ENCODE results near the gene TAF4B.
"Not testable (repeated sequence)": the region's sequence is repeated elsewhere in the genome, so short reads cannot be mapped to it uniquely, and the experiment has no call there.

DNA sequence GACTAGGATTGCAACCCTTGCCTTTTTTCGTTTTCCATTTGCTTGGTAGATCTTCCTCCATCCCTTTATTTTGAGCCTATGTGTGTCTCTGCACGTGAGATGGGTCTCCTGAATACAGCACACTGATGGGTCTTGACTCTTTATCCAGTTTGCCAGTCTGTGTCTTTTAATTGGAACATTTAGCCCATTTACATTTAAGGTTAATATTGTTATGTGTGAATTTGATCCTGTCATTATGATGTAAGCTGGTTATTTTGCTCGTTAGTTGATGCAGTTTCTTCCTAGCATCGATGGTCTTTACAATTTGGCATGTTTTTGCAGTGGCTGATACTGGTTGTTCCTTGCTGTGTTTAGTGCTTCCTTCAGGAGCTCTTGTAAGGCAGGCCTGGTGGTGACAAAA lies 16.1 kb downstream of the TAF4B start:
- TF ChIP-seq, protein P1, sequence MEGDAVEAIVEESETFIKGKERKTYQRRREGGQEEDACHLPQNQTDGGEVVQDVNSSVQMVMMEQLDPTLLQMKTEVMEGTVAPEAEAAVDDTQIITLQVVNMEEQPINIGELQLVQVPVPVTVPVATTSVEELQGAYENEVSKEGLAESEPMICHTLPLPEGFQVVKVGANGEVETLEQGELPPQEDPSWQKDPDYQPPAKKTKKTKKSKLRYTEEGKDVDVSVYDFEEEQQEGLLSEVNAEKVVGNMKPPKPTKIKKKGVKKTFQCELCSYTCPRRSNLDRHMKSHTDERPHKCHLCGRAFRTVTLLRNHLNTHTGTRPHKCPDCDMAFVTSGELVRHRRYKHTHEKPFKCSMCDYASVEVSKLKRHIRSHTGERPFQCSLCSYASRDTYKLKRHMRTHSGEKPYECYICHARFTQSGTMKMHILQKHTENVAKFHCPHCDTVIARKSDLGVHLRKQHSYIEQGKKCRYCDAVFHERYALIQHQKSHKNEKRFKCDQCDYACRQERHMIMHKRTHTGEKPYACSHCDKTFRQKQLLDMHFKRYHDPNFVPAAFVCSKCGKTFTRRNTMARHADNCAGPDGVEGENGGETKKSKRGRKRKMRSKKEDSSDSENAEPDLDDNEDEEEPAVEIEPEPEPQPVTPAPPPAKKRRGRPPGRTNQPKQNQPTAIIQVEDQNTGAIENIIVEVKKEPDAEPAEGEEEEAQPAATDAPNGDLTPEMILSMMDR (IDR thresholded peaks at IDR 0.05), result not testable (repeated sequence)
- TF ChIP-seq POLR2A (IDR thresholded peaks at IDR 0.05), result not testable (repeated sequence)

All from testis (tissue), 2 donors.